Fibroblast of villous mesenchyme (primary cell): ENCODE results near the gene LATS1. TPM values are rescaled to one million over a fixed set of nuclear protein-coding genes. Genes with fewer than 3 reads are reported as not detected.

Source experiments
- DNase-seq: peaks from one replicate; pipeline ENCODE4 v3.0.0-alpha.2; 2010; ENCODE audit warnings: low read depth
- H3K4me3 ChIP-seq: 2 replicates; pipeline ENCODE4 v1.5.1; 2011; ENCODE audit warnings: low read depth, mild to moderate bottlenecking, low read length
- CTCF ChIP-seq: IDR thresholded peaks from 2 replicates; pipeline ENCODE4 v1.5.1; 2012; ENCODE audit warnings: low read depth, mild to moderate bottlenecking, low read length; ENCODE audit not compliant: insufficient read depth
- total RNA-seq: library from RNA; depleted of rRNA; stranded (reverse); fragments of >200 nt; gene quantifications from 2 replicates; pipeline ENCODE4 v1.2.3, GENCODE V29; 2012

LATS1 gene
- total RNA-seq, 1 donor: 25.9 TPM

GRCh38 chr6:149716181-149716963 is 1.5 kb downstream of the LATS1 start:
- peak; percentile 25 for DNase-seq
- no peak for TF ChIP-seq CTCF
- peak overlapping the region; percentile 93 for H3K4me3 ChIP-seq

DNA sequence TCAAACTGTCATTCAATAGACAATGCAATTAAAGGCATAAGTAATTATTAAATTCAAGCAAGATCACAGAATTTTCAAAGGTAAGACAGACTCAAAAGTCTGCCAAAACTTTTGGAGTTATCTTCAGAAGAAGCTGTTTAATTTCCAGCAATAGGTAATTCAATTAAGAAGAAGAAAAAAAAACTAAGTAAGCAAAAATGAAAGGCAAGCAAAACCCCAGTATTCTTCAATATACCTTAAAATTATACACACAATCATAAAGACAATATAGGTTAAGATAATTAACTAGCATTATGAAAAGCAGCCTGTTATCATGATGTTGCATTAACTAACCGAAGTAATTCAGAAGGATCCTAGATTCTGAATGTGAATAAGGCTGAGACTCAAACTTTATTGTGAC is 3.5 kb downstream of the LATS1 start:
- no peak for TF ChIP-seq CTCF
- no peak for DNase-seq
- no peak overlapping the region for H3K4me3 ChIP-seq

- no peak for DNase-seq
- no peak for TF ChIP-seq CTCF
These were observed 6.2 kb downstream of the LATS1 start for GRCh38 chr6:149711711-149712110.

GRCh38 chr6:149701714-149702113 is 16.2 kb downstream of the LATS1 start:
- no peak for DNase-seq
- no peak overlapping the region for H3K4me3 ChIP-seq
- no peak for TF ChIP-seq CTCF

More at GRCh38 chr6:149711711-149712110, 6.2 kb downstream of the LATS1 start:
- no peak overlapping the region for H3K4me3 ChIP-seq

GRCh38 chr6:149699150-149699549 is 18.8 kb downstream of the LATS1 start:
- no peak for DNase-seq
- no peak for TF ChIP-seq CTCF
- H3K4me3 ChIP-seq: no peak overlapping the region

DNA sequence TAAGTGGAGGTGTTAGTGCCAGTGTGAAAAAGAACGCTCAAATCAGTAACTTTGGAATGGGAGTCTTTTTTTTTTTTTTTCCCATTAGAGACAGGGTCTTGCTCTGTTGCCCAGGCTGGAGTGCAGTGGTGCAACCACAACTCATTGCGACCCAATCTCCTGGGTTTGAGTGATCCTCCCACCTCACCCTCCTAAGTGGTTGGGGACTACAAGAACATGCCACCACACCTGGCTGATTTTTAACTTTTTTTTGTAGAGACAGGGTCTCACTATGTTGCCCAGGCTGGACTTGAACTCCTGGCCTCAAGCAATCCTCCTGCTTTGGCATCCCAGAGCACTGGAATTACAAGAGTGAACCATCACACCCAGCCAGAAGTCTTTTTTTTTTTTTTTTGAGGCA is 19.7 kb downstream of the LATS1 start:
- TF ChIP-seq CTCF: no peak
- DNase-seq: no peak
- no peak overlapping the region for H3K4me3 ChIP-seq

GRCh38 chr6:149696901-149697300 is 21.0 kb downstream of the LATS1 start:
- no peak overlapping the region for H3K4me3 ChIP-seq
- no peak for TF ChIP-seq CTCF
- peak; percentile 43 for DNase-seq
